Effector memory CD4-positive, alpha-beta T cell (primary cell): ENCODE results near the gene BBX.

Experiments used
- DNase-seq, 3 donors: peaks; one replicate each; pipeline ENCODE4 v3.0.0-alpha.2; 2020
- H3K27ac ChIP-seq: 2 replicates; pipeline ENCODE4 v1.7.0; 2013; ENCODE audit warnings: mild to moderate bottlenecking, low read length, moderate library complexity; ENCODE audit not compliant: insufficient read depth, poor library complexity, severe bottlenecking
- H3K27me3 ChIP-seq: replicated peaks from 2 replicates; pipeline ENCODE4 v1.7.0; 2013; ENCODE audit warnings: mild to moderate bottlenecking, low read length; ENCODE audit not compliant: insufficient read depth, control insufficient read depth, poor library complexity, severe bottlenecking
- H3K36me3 ChIP-seq: 2 replicates; pipeline ENCODE4 v1.7.0; 2013; ENCODE audit warnings: mild to moderate bottlenecking, low read length, moderate library complexity; ENCODE audit not compliant: control insufficient read depth, insufficient read depth
- H3K4me1 ChIP-seq: 2 replicates; pipeline ENCODE4 v1.7.0; 2013; ENCODE audit warnings: low read length, mild to moderate bottlenecking; ENCODE audit not compliant: control insufficient read depth, insufficient read depth, poor library complexity, severe bottlenecking
- H3K4me3 ChIP-seq: 2 replicates; pipeline ENCODE4 v1.7.0; 2013; ENCODE audit warnings: low read length, low read depth, mild to moderate bottlenecking; ENCODE audit not compliant: insufficient read depth, poor library complexity, severe bottlenecking
- H3K9me3 ChIP-seq: 2 replicates; pipeline ENCODE4 v1.7.0; 2013; ENCODE audit warnings: mild to moderate bottlenecking, low read length, moderate library complexity; ENCODE audit not compliant: control insufficient read depth

BBX gene

GRCh38 chr3:107797586-107797985 lies 274.8 kb downstream of the BBX start:
- DNase-seq = no peak
- Histone ChIP-seq H3K4me1 (no peaks in the 10 kb centered on the region), H3K36me3 (peaks cover 23% of the 10 kb centered on the region), H3K9me3 (no peaks in the 10 kb centered on the region), H3K27ac (no peak overlapping the region), H3K4me3 (no peak overlapping the region), H3K27me3 (no peaks in the 10 kb centered on the region)

GRCh38 chr3:107798381-107798780 lies 275.6 kb downstream of the BBX start:
- Histone ChIP-seq H3K4me1 (no peaks in the 10 kb centered on the region), H3K27me3 (no peaks in the 10 kb centered on the region), H3K4me3 (no peak overlapping the region), H3K36me3 (peaks cover 31% of the 10 kb centered on the region), H3K27ac (no peak overlapping the region), H3K9me3 (no peaks in the 10 kb centered on the region)
- DNase-seq = no peak

- Histone ChIP-seq H3K9me3 (no peaks in the 10 kb centered on the region), H3K36me3 (peaks cover 54% of the 10 kb centered on the region), H3K27me3 (no peaks in the 10 kb centered on the region), H3K4me3 (no peak overlapping the region), H3K4me1 (no peaks in the 10 kb centered on the region), H3K27ac (no peak overlapping the region)
- DNase-seq = no peak
Measured at GRCh38 chr3:107800710-107801109, 277.9 kb downstream of the BBX start.

GRCh38 chr3:107803170-107803569 lies 280.4 kb downstream of the BBX start:
- H3K27ac ChIP-seq = no peak overlapping the region
- no peaks in the 10 kb centered on the region for H3K9me3 ChIP-seq
- peaks cover 63% of the 10 kb centered on the region for H3K36me3 ChIP-seq
- H3K4me3 ChIP-seq = no peak overlapping the region
- no peaks in the 10 kb centered on the region for H3K27me3 ChIP-seq
- no peaks in the 10 kb centered on the region for H3K4me1 ChIP-seq
- no peak for DNase-seq

GRCh38 chr3:107806021-107806420 lies 283.3 kb downstream of the BBX start:
- H3K27ac ChIP-seq = no peak overlapping the region
- peaks cover 56% of the 10 kb centered on the region for H3K36me3 ChIP-seq
- no peak overlapping the region for H3K4me3 ChIP-seq
- H3K9me3 ChIP-seq = no peaks in the 10 kb centered on the region
- DNase-seq = no peak
- H3K27me3 ChIP-seq = no peaks in the 10 kb centered on the region
- H3K4me1 ChIP-seq = no peaks in the 10 kb centered on the region

- Histone ChIP-seq H3K27ac (no peak overlapping the region), H3K36me3 (peaks cover 53% of the 10 kb centered on the region), H3K9me3 (no peaks in the 10 kb centered on the region), H3K4me1 (no peaks in the 10 kb centered on the region), H3K27me3 (no peaks in the 10 kb centered on the region), H3K4me3 (no peak overlapping the region)
- DNase-seq = no peak
Measured at GRCh38 chr3:107806536-107806935, 283.8 kb downstream of the BBX start.

GRCh38 chr3:107810171-107811071 lies 287.7 kb downstream of the BBX start:
- DNase-seq = no peak
- Histone ChIP-seq H3K36me3 (peaks cover 17% of the 10 kb centered on the region), H3K27ac (no peak overlapping the region), H3K9me3 (no peaks in the 10 kb centered on the region), H3K27me3 (no peaks in the 10 kb centered on the region), H3K4me1 (no peaks in the 10 kb centered on the region), H3K4me3 (no peak overlapping the region)

GRCh38 chr3:107813026-107813425 lies 290.3 kb downstream of the BBX start:
- DNase-seq = no peak
- Histone ChIP-seq H3K27ac (no peak overlapping the region), H3K9me3 (no peaks in the 10 kb centered on the region), H3K27me3 (no peaks in the 10 kb centered on the region), H3K36me3 (peaks cover 5% of the 10 kb centered on the region), H3K4me3 (no peak overlapping the region), H3K4me1 (no peaks in the 10 kb centered on the region)

- Histone ChIP-seq H3K27me3 (no peaks in the 10 kb centered on the region), H3K27ac (no peak overlapping the region), H3K4me3 (no peak overlapping the region), H3K36me3 (no peaks in the 10 kb centered on the region), H3K4me1 (no peaks in the 10 kb centered on the region), H3K9me3 (no peaks in the 10 kb centered on the region)
- DNase-seq = no peak
Measured at GRCh38 chr3:107816107-107816506, 293.3 kb downstream of the BBX start.

GRCh38 chr3:107817076-107817475 lies 294.3 kb downstream of the BBX start:
- Histone ChIP-seq H3K27me3 (no peaks in the 10 kb centered on the region), H3K9me3 (no peaks in the 10 kb centered on the region), H3K27ac (no peak overlapping the region), H3K36me3 (no peaks in the 10 kb centered on the region), H3K4me3 (no peak overlapping the region), H3K4me1 (no peaks in the 10 kb centered on the region)
- DNase-seq = no peak
